Dendritic cell treated with granulocyte-macrophage colony-stimulating factor and Interleukin-4, amounts not matched to agents 40 ng/mL and 50 ng/mL, for 4 days (primary cell): Measurements from ENCODE around the gene IGSF3.

Experiments used
- H3K27ac Mint-ChIP-seq: one replicate; pipeline ENCODE4 v1.8.0; 2022; ENCODE audit warnings: mild to moderate bottlenecking, mixed read lengths
- H3K27me3 Mint-ChIP-seq: one replicate; pipeline ENCODE4 v1.8.0; 2022; ENCODE audit warnings: mild to moderate bottlenecking, mixed read lengths
- H3K36me3 Mint-ChIP-seq: one replicate; pipeline ENCODE4 v1.8.0; 2022; ENCODE audit warnings: low read depth, mixed read lengths
- H3K4me1 Mint-ChIP-seq: one replicate; pipeline ENCODE4 v1.8.0; 2022; ENCODE audit warnings: low read depth, mixed read lengths
- H3K4me3 Mint-ChIP-seq: one replicate; pipeline ENCODE4 v1.8.0; 2022; ENCODE audit warnings: mild to moderate bottlenecking, moderate library complexity, mixed read lengths
- H3K9me3 Mint-ChIP-seq: one replicate; pipeline ENCODE4 v1.8.0; 2022; ENCODE audit warnings: mixed read lengths
- intact Hi-C: fragments of 100-400 bp; cut with micrococcal nuclease; formaldehyde crosslinking; loops from one replicate; pipeline ENCODE4 v1.15.0; 2022

Gene IGSF3

DNA sequence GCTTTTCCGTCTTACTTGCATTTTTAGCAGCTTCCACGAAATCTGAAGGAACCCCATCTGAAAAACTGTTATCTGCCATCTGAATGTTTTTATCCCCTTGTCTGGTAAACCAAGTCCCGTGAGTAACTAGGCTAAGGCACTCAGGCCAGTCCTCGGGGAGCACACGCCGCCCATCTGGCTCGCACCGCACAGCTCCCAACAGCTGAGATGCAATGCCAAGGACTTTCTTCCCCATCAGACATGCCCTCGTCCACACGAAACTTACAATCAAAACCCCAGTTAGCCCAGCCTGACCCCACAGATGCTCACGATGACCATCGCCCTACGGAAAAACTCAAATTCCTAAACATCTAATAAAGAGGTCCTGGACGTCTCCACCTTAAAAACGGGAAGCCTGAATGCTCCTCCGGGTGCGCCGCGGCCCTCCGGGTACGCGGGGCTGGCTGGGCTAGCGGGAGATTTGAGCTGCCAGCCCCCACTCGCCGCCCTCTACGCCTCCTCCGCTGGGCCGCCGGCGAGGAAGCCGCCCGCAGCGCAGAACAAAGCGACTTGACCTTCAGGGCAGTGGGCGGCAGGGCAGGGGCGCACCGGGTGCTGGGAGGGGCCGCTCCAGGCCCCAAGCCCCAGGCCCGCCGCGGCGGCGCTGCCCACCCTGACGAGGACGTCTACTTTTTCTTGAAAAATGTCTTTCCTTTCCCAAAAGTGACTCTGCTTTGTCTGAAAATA is 133.4 kb downstream of the IGSF3 start:
- peaks cover 9% of the 10 kb centered on the region for H3K9me3 Mint-ChIP-seq
- no peak overlapping the region for H3K27ac Mint-ChIP-seq
- intact Hi-C loops: no loop called here
- H3K4me1 Mint-ChIP-seq: peaks cover 47% of the 10 kb centered on the region
- peaks cover 77% of the 10 kb centered on the region for H3K36me3 Mint-ChIP-seq
- H3K27me3 Mint-ChIP-seq: no peaks in the 10 kb centered on the region
- H3K4me3 Mint-ChIP-seq: no peak overlapping the region

DNA sequence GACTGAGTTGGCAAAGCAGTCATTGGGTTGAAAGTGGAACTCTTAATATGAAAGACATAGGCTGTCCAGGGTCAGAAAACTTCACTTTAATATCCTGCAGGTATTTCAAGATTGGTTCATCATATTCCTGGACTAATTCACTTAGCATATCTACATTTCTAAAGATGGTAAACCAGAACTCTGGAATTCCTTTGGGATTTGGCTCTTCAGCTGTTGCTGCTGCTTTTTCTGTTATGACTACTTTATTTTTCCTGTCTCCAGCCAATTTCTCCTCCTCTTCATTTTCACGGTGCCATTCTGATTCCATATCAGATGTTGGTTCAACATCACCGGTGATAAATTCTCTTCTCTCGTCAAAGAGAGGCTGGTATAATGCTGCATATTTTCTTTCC is 134.1 kb downstream of the IGSF3 start:
- Mint-ChIP-seq H3K4me3 (no peak overlapping the region), H3K9me3 (peaks cover 9% of the 10 kb centered on the region), H3K4me1 (peaks cover 45% of the 10 kb centered on the region), H3K27me3 (no peaks in the 10 kb centered on the region), H3K36me3 (peaks cover 77% of the 10 kb centered on the region), H3K27ac (peak overlapping the region; percentile 88)
- intact Hi-C loops: no loop called here

DNA sequence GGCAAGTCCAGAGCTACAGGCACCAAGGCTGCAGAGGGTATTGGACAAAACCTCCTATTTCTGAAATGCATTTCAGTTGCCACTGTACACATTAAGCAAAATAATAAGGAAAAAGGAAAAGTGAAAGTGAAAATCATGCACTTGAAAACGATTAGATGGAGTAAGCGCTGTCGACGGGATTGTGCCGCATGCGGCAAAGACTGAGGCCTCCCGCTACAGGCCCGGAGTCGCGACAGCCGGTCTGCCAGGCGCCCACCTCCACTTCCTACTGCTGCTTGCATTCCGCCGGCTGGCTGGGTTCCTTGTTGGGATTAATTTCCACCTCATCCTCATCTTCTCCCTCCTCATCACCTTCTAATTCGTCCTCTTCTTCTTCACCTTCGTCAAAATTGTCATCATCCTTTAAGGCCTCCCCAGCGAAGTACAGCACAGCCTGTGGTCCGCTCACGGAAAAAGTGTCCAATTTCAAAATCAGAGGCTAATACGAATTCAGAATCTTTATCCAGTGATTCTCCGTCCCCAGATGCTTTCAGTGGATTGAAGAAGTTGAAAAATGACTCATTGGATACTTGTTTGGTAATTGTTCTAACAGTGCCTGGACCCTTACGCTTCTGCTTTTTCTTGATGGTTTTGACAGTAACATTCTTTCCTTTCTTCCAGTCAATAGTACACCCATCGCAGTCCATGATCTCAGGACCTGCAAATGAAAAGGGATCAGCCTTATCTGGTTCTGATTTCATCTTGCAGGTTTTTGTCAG is 134.7 kb downstream of the IGSF3 start:
- Mint-ChIP-seq H3K4me3 (peak overlapping the region; percentile 37), H3K27me3 (no peaks in the 10 kb centered on the region), H3K36me3 (peaks cover 81% of the 10 kb centered on the region), H3K27ac (peak overlapping the region; percentile 88), H3K9me3 (peaks cover 9% of the 10 kb centered on the region), H3K4me1 (peaks cover 44% of the 10 kb centered on the region)
- intact Hi-C loops: no loop called here

DNA sequence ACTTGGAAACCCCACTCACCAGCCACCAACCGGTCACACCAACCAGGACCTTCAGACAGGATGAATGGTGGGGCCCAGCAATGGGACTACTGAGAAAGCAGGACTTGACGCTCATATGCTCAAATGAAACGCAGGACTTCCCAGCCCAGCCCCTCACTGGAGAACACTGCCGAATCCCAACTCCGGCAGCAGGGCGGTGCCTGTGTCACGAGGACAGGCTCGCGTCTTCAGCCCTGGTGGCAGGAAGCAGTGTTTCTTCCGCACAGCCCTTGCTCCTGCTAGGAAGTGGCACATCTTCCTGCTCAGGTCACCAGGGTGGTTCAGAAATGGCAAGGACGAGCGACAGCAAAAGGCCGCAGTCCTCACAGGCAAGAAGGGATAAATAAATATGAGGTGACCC is 135.6 kb downstream of the IGSF3 start:
- H3K4me1 Mint-ChIP-seq: peaks cover 44% of the 10 kb centered on the region
- no peak overlapping the region for H3K4me3 Mint-ChIP-seq
- H3K27me3 Mint-ChIP-seq: no peaks in the 10 kb centered on the region
- intact Hi-C loops: no loop called here
- no peak overlapping the region for H3K27ac Mint-ChIP-seq
- peaks cover 9% of the 10 kb centered on the region for H3K9me3 Mint-ChIP-seq
- H3K36me3 Mint-ChIP-seq: peaks cover 90% of the 10 kb centered on the region

DNA sequence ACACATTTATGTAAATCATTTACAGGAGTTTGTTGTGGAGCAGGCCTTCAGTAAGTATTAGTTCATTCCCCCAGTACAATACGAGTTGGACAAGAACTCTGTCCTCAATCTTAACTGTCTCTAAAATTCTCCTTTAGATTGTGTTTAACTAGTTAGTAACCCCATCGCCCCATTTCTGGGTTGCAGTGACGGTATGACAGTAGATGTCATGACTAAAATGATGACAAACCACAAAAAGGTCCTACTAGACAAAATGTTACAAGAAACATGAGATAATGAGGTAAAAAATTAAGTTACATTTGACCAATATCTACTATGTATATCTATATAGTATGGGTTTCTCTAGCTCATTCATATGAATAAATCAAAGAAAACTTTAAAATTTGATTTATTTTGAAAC is 137.9 kb downstream of the IGSF3 start:
- H3K4me1 Mint-ChIP-seq: peaks cover 43% of the 10 kb centered on the region
- H3K27ac Mint-ChIP-seq: no peak overlapping the region
- no peak overlapping the region for H3K4me3 Mint-ChIP-seq
- intact Hi-C loops: no loop called here
- peaks cover 9% of the 10 kb centered on the region for H3K9me3 Mint-ChIP-seq
- peaks cover 88% of the 10 kb centered on the region for H3K36me3 Mint-ChIP-seq
- no peaks in the 10 kb centered on the region for H3K27me3 Mint-ChIP-seq

DNA sequence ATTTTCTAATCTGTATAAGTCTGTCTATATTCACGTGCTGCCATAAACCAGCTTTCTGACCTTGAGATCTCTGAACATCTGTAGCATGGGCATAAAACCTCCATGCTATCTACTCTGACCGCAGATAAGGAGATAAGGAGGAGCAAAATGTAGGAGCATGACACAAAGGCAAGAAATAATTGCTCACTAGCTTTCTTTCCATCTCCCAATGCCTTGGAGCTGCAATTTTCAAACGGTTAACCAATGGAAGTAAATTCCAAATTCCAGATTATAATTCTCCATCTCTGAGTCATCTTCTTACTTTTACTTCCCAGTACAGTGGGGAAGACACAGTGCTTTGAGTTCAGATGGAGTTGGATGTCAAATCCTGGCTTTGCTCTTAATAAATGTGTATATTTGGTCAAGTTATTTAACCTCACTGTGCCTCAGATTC is 138.3 kb downstream of the IGSF3 start:
- Mint-ChIP-seq H3K4me3 (no peak overlapping the region), H3K27me3 (no peaks in the 10 kb centered on the region), H3K36me3 (peaks cover 83% of the 10 kb centered on the region), H3K27ac (no peak overlapping the region), H3K9me3 (peaks cover 9% of the 10 kb centered on the region), H3K4me1 (peaks cover 42% of the 10 kb centered on the region)
- intact Hi-C loops: no loop called here

DNA sequence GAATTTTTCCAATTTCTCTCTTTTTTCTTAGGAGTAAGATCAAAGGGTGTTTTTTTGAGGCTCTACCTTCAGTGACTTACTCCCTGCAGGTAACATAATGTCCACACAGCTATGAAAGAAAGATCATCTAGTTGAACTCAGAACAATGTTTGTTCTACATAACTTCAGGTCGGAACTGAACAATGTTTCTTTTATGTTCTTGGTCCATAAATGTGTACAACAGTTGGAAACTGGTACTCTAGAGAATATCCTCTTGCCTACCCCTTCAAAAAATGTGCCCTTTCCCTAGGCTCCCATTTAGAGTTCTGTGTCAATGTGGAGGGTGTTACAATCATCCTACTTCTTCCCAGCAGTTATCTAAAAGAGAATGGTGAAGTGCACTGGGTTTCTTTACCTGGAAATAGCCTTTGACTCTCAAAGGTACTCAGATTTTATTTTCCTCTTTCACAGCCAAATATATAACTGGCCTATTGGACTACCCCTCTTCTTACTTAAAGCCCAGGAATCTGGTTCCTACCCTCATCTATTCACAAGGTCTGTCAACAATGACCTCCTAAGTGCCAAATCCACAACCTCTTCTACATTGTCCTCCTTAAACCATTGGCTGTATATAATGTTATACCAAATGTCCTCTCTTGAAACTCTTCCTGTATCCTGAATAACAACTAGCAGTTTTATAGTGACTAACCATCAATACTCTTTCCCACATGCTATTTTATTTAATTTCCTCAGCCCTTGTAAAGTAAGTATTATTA is 139.0 kb downstream of the IGSF3 start:
- Mint-ChIP-seq H3K4me3 (no peak overlapping the region), H3K4me1 (peaks cover 35% of the 10 kb centered on the region), H3K36me3 (peaks cover 82% of the 10 kb centered on the region), H3K27ac (no peak overlapping the region), H3K27me3 (no peaks in the 10 kb centered on the region), H3K9me3 (peaks cover 9% of the 10 kb centered on the region)
- intact Hi-C loops: no loop called here

DNA sequence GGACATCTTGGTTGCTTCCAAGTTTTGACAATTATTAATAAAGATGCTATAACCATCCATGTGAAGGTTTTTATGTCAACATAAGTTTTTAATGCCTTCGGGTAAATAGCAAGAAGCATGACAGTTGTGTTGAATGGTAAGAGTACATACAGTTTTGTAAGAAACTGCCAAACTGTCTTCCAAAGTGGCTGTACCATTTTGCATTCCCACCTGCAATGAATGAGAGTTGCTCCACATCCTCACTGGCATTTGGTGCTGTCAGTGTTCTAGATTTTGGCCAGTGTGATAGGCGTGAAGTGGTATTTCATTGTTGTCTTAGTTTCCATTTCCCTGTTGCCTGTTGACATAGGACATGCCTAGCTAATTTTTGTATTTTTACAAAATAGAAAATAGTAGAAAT is 142.1 kb downstream of the IGSF3 start:
- Mint-ChIP-seq H3K4me3 (no peak overlapping the region), H3K9me3 (no peaks in the 10 kb centered on the region), H3K4me1 (peaks cover 23% of the 10 kb centered on the region), H3K27ac (no peak overlapping the region), H3K27me3 (no peaks in the 10 kb centered on the region), H3K36me3 (peaks cover 81% of the 10 kb centered on the region)
- intact Hi-C loops: no loop called here
